H54 (cell line): ENCODE results near the gene IAPP.
"Not testable (repeated sequence)": the region's sequence is repeated elsewhere in the genome, so short reads cannot be mapped to it uniquely, and the experiment has no call there.

ENCODE experiments used
- DNase-seq: peaks from one replicate; pipeline ENCODE4 v3.0.0; 2011; ENCODE audit warnings: low spot score, mixed read lengths; ENCODE audit not compliant: insufficient read length
- FAIRE-seq: peaks from 3 replicates; lab custom pipeline; 2011; peaks lifted over from hg19 to GRCh38; lab: Jason Lieb, UNC
- POLR2A ChIP-seq: IDR thresholded peaks from 2 replicates; pipeline ENCODE4 v1.6.1; 2011; ENCODE audit warnings: low read depth, mild to moderate bottlenecking, low read length

The IAPP gene

GRCh38 chr12:21413369-21414277, 40.9 kb downstream of the IAPP start:
- FAIRE-seq (no peak), DNase-seq (no peak)
- TF ChIP-seq POLR2A = no peak

DNA sequence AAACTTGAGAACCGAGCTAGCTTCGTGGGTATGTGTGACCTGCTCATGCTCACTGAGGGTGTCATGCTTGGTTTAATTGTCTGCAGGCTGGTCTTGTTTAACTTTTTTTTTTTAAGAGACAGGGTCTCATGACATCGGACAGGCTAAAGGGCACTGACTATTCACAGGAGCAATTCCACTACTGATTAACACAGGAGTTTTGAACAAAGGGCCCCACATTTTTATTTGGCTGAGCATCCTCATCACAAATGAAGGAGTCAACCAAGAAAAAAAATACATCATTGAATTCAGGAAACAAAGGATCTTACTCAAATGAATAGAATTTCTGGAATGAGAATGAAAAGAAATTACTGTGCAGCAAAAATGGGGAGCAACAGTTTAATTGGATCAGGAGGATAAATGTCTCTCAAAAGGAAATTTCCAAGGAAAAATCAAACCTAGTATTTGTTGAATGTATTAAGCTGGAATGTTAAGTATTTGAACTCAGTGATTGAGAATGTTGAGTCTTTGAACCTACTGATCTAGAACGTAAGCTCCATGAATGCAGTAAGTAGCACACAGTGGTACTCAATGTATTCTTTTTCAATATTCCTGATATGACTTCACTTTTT, 43.9 kb downstream of the IAPP start:
- DNase-seq = no peak
- TF ChIP-seq POLR2A = no peak
- FAIRE-seq = peak; percentile 33

- FAIRE-seq = not testable (repeated sequence)
Observed at GRCh38 chr12:21418398-21418797, 45.7 kb downstream of the IAPP start.

GRCh38 chr12:21419009-21419699, 46.5 kb downstream of the IAPP start:
- not testable (repeated sequence) for FAIRE-seq, DNase-seq

More at GRCh38 chr12:21418398-21418797, 45.7 kb downstream of the IAPP start:
- DNase-seq = not testable (repeated sequence)

- no peak for TF ChIP-seq POLR2A
- DNase-seq (no peak), FAIRE-seq (no peak)
Observed at GRCh38 chr12:21428241-21428640, 55.5 kb downstream of the IAPP start.
